ENCODE data around the gene FOXD2.

Gene FOXD2

GRCh38 chr1:47469390-47469759 lies 31.5 kb downstream of the FOXD2 start:
- DNase-seq: no peak

- no peak for DNase-seq
Observed at GRCh38 chr1:47469910-47470309, 32.1 kb downstream of the FOXD2 start.

GRCh38 chr1:47471163-47471562 lies 33.3 kb downstream of the FOXD2 start:
- DNase-seq: no peak

DNA sequence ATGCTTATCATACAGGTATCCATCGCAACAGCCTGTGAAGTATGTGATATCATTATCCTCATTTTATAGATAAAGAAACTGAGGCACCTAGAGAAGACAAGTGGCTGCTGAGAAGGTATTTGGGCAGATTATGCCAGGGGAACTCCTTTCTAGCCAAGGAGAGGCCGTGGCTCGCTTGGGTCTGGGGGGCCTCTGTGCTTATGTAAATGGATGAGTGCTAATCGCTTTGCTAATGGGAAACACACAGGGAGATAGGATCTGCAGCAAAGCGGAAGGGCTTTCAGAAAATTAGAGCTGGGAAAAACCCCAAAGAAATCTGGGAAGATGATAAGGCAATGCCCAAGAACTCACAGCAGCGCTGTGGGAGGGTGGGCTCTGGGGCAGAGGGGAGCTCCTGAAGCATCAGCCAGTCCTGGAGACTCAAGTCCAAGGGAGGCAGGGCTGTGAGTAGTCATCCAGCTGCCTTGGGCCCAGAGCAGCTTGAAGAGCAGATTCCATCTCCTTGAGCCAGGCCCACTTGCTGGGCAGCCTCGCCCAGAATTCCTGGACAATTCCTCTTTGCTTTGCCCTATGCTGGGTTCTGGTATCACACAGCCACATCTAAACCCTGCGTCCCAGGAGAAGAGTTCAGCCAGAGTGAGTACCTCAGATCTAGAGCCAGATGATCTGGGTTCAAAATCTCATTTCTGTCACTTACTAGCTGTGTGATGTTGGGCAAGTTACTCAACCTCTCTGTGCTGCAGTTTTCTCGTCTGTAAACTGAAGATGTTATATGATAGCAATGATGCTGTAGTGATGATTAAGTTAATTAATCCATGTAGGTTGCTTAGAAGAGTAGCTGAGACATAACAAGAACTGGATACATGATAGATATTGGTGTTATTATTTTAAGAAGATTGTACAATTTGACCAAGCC lies 36.7 kb downstream of the FOXD2 start:
- DNase-seq: no peak

DNA sequence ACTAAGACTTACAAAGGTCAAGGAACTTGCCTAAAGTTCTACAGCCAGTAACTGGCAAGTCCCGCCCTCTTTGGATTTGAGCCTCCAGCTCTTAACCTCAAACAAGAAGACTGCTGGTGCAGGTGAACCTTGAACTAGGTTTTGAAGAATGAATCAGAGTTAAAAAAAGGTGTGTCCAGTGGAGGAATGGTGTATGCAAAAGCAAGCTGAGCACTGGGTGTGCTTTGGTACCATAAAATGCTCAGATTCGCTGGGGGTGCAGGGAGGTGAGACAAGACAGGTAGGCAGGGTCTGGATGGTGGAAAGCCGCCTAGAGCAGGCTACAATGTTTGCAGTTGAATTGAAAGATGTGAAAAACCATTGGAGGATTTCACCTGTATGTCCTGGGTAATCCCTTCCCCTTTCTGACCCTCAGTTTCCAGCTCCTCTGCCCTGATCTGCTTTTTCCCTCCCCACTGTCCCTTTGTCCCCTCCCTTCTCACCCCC lies 39.8 kb downstream of the FOXD2 start:
- DNase-seq: no peak

DNA sequence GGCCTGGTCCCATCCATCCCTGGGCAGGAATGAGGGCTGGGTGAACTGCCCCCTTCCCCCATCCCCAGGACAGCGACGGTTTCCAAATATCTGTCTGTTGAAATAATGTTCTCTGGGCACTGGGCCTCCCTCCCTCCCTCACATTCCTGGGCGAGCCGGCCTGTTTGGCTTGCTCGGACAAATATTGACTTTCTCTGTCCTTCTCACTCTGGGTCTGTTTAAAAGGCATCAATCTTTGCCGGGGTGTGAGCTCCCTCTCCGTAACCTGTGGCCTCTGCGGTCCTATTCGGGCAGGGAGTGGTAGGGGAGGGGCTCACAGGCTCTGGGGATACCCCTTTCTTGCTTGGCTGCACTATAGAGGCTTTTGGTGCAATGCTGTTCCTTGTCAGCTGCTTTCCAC lies 40.2 kb downstream of the FOXD2 start:
- no peak for DNase-seq

DNA sequence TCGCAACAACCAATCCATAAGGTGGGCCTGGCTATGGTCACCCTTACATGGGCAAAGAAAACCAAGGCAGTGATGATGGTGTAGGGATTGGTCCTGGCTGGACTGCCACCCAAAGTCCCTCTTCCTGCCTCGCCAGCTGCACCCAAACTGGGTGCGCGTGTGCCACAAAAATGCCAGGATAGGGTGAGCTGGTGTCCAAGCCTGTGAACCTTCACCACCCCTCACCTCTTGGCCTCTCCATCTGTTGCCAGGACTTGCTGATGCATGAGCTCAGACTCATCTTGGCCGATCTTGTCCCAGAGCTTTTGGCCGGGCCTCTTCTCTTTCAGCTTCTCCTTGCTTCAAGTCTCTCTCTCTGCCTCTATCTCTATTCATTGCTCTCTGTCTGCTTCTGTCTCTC lies 41.8 kb downstream of the FOXD2 start:
- no peak for DNase-seq

DNA sequence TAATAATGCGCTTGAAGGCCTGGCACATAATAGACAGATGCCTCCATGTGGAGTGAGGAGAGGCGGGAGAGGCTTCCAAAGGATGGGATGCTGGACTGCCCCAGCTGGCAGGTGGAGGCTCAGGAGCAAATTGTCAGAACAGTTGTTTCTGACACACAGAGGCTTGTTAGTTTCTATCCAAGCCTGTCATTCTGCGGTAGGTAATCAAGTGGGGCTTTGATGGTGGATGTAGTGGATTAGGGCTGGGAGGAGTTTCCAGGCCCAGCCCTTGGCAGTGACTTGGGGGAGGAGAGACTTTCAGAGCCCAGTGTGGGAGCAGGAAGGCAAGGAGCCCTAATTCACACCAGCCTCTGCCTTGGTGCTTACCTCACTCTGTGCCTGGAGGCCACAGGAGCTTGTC lies 44.1 kb downstream of the FOXD2 start:
- DNase-seq: no peak

- DNase-seq: no peak
Observed at GRCh38 chr1:47482786-47483185, 44.9 kb downstream of the FOXD2 start.

GRCh38 chr1:47483651-47484050 lies 45.8 kb downstream of the FOXD2 start:
- no peak for DNase-seq

DNA sequence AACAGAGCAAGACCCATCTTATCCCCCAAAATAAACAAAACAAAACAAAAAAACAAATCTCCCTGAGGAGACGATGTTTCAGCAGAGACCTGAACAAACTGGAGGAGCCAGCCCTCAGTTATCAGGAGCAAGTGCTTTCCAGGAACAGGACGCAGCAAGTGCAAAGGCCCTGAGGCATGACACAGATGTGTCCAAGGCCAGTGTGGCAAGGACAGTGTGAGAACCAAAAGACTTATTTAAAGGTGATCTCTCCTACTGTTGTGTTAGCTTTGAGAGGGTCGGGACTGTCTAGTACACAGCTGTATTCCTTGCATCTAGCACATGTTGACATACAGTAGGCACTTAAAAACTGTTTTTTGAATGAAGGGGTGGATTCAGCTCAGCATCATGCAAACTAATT lies 48.0 kb downstream of the FOXD2 start:
- no peak for DNase-seq

GRCh38 chr1:47487332-47487731 lies 49.5 kb downstream of the FOXD2 start:
- no peak for DNase-seq

GRCh38 chr1:47487850-47488450 lies 50.1 kb downstream of the FOXD2 start:
- no peak for DNase-seq
